RWPE2 (cell line): ENCODE results near the gene LDB3.
A peak's percentile ranks its signal among the peaks of the same experiment; 100 is the strongest.

Experiments
- ATAC-seq: fragments of 200-7000 bp; cut with Tn5 transposase; 3 replicates; pipeline ENCODE4 v1.9.1; 2021; ENCODE audit warnings: low read depth
- DNase-seq: peaks from one replicate; pipeline ENCODE4 v3.0.0-alpha.2; 2020; ENCODE audit warnings: low spot score
- H3K27ac ChIP-seq: fragments of 450-650 bp; 2 replicates; pipeline ENCODE4 v1.5.1; 2017; ENCODE audit warnings: mild to moderate bottlenecking; ENCODE audit not compliant: poor library complexity, severe bottlenecking
- H3K27me3 ChIP-seq: fragments of 250-450 bp; sonication (Bioruptor Pico); 2 replicates; pipeline ENCODE4 v1.5.1; 2021; ENCODE audit warnings: mild to moderate bottlenecking, moderate library complexity; ENCODE audit not compliant: insufficient read depth, poor library complexity, severe bottlenecking
- H3K36me3 ChIP-seq: fragments of 250-450 bp; sonication (Bioruptor Pico); 2 replicates; pipeline ENCODE4 v1.5.1; 2020; ENCODE audit warnings: low read depth, mild to moderate bottlenecking, moderate library complexity
- H3K4me1 ChIP-seq: fragments of 250-450 bp; sonication (Bioruptor Pico); 2 replicates; pipeline ENCODE4 v1.5.1; 2021; ENCODE audit warnings: mild to moderate bottlenecking, moderate library complexity; ENCODE audit not compliant: insufficient read depth, poor library complexity, severe bottlenecking
- H3K4me3 ChIP-seq: fragments of 250-450 bp; sonication (Bioruptor Pico); 2 replicates; pipeline ENCODE4 v1.5.1; 2021; ENCODE audit warnings: mild to moderate bottlenecking, moderate library complexity; ENCODE audit not compliant: severe bottlenecking
- H3K9me3 ChIP-seq: fragments of 250-450 bp; sonication (Bioruptor Pico); 2 replicates; pipeline ENCODE4 v1.5.1; 2021; ENCODE audit warnings: mild to moderate bottlenecking, moderate library complexity; ENCODE audit not compliant: severe bottlenecking
- CTCF ChIP-seq: fragments of 450-650 bp; IDR thresholded peaks from one replicate; pipeline ENCODE4 v1.5.1; 2017; ENCODE audit warnings: mild to moderate bottlenecking, moderate library complexity; ENCODE audit not compliant: poor library complexity, severe bottlenecking

LDB3 gene

GRCh38 chr10:86654411-86655172, 13.7 kb upstream of the LDB3 start, which contains the start of gene OPN4:
OPN4 (plus strand) TSS chr10:86654547; CDS start chr10:86654784, 237 bp downstream.
- no peaks in the 10 kb centered on the region for H3K9me3 ChIP-seq
- ATAC-seq (no peak), DNase-seq (no peak)
- peaks cover under 1% of the 10 kb centered on the region for H3K4me1 ChIP-seq
- TF ChIP-seq CTCF, result no peak
- no peaks in the 10 kb centered on the region for H3K36me3 ChIP-seq
- no peaks in the 10 kb centered on the region for H3K27me3 ChIP-seq
- H3K27ac ChIP-seq, result no peak within 1 kb of the TSS
- H3K4me3 ChIP-seq, result no peak within 1 kb of the TSS

- Histone ChIP-seq H3K27me3 (no peaks in the 10 kb centered on the region), H3K36me3 (no peaks in the 10 kb centered on the region), H3K27ac (no peak overlapping the region), H3K4me3 (no peak overlapping the region), H3K9me3 (no peaks in the 10 kb centered on the region), H3K4me1 (no peaks in the 10 kb centered on the region)
- peak; percentile 38 for DNase-seq
- no peak for ATAC-seq
- no peak for TF ChIP-seq CTCF
These were observed 13.2 kb upstream of the LDB3 start for GRCh38 chr10:86655173-86655540.

DNA sequence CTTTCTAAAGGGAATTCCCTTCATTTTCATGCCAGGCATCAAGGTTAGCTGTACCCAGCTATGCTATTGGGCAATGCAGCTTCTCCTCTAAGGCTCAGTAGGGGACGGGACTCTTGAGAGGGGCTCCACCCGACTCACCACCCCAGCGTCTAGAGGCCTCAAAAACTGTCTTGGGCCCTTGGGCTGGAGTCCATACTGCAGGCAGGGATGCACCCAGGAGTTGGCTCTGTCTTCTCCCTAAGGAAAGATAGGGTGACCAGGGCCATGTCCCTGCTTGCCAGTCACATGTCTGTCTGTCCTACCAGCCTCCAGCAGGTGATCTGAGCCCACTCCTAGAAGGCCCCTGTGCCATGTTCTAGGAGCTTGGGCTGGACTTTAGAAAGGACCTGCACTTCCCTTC, 12.7 kb upstream of the LDB3 start:
- TF ChIP-seq CTCF, result no peak
- ATAC-seq, result no peak
- H3K27ac ChIP-seq, result no peak overlapping the region
- H3K27me3 ChIP-seq, result no peaks in the 10 kb centered on the region
- peak; percentile 29 for DNase-seq
- no peaks in the 10 kb centered on the region for H3K4me1 ChIP-seq
- no peaks in the 10 kb centered on the region for H3K9me3 ChIP-seq
- no peak overlapping the region for H3K4me3 ChIP-seq
- no peaks in the 10 kb centered on the region for H3K36me3 ChIP-seq

GRCh38 chr10:86657011-86657395, 11.3 kb upstream of the LDB3 start:
- TF ChIP-seq CTCF, result no peak
- no peaks in the 10 kb centered on the region for H3K4me1 ChIP-seq
- no peak for DNase-seq
- H3K9me3 ChIP-seq, result no peaks in the 10 kb centered on the region
- no peak overlapping the region for H3K4me3 ChIP-seq
- no peak overlapping the region for H3K27ac ChIP-seq
- H3K27me3 ChIP-seq, result no peaks in the 10 kb centered on the region
- no peak for ATAC-seq
- H3K36me3 ChIP-seq, result no peaks in the 10 kb centered on the region

- no peak for ATAC-seq
- Histone ChIP-seq H3K27me3 (no peaks in the 10 kb centered on the region), H3K4me1 (no peaks in the 10 kb centered on the region), H3K27ac (no peak overlapping the region), H3K36me3 (no peaks in the 10 kb centered on the region), H3K9me3 (no peaks in the 10 kb centered on the region), H3K4me3 (no peak overlapping the region)
- no peak for TF ChIP-seq CTCF
- DNase-seq, result peak; percentile 41
These were observed 10.8 kb upstream of the LDB3 start for GRCh38 chr10:86657396-86658011.
